ENCODE results near the gene NCOA4.
"Not testable (repeated sequence)": the region's sequence is repeated elsewhere in the genome, so short reads cannot be mapped to it uniquely, and the experiment has no call there.

Gene NCOA4

DNA sequence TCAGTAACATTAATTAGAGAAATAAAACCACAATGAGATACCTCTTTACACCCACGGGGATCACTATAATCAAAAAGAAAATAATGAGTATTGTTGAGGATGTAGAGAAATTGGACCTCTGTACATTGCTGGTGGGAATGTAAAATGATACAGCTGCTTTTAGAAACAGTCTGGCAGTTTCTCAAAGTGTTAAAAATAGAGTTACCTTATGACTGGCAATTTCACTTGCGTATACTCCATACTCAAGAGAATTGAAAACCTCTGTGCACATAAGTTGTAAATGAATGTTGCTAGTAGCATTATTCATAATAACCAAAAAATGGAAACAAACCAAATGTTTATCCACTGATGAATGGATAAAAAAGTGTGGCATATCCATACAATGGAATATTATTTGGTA is 51.9 kb downstream of the NCOA4 start:
- DNase-seq = not testable (repeated sequence)

DNA sequence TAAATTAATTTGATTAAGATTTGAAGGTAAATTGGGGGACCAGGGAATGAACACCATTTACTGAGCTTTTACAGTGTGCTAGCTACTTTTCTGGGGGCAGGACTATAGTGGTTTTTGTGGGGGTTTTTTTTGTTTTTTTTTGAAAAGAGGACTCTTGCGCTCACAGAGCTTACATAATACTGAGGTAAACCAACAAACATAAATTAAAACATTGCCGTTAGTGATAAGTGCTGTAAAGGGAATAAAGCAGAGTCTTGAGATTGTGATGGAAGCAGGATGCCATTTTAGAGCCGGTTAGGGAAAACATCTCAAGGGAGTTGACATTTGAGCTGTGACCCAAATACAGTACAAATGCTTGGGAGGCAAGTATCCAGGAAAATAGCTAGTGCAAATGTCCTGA is 56.4 kb downstream of the NCOA4 start:
- DNase-seq = not testable (repeated sequence)

DNA sequence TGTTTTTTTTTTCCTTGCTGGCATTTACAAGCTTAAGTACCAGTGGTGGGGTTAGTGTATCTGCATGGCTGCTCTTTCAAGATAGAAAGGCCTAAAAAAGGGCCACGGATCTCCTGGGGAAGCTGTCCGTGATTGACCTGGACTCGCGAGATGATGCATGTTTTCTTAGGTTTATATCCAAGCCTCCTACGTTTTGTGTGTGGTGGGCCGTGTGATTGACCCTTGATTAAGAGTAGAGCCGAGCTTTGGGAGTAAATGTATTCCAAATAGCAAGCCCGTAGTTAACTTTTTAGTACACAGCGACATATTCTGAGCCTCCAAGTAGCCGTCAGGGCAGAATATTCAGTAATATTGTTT is 57.6 kb downstream of the NCOA4 start:
- peak; percentile 8 to 9 for DNase-seq

DNA sequence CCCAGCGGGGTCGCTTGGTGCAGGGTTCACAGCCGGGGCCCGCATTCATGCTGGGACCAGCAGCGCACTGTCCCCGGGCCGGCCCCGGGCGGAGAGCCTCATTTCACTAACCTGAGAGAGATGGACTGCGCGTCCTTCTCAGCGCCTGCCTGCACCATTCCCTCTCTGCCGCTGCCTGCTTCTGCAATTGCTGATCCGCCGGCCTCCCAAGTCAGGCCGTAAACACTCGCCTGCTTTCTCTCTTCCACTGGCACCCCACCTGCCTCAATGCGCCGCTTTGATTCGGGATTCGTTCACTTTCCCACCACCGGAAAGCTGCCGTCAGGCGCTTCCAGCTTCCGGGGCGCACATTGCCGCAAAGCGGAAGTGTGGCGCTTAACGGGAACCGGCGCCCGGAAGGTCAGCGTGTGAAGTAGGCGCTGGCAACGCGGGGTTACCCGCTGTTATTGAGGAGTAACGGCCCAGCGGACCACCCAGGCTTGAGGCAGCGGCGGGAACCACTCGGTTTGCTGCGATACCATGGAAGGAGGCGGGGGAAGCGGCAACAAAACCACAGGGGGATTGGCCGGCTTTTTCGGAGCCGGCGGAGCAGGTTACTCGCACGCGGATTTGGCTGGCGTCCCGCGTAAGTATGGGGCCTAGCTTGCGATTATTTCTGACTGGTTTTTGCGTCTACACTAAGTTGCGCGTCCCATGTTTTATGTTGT is 58.2 kb downstream of the NCOA4 start, which contains the start of gene TIMM23:
TSS of gene TIMM23 (plus strand) at position 384 of the 707 bp plus-strand sequence. CDS start at position 520, 136 bp downstream.
- DNase-seq = peak; percentile 81 to 89

DNA sequence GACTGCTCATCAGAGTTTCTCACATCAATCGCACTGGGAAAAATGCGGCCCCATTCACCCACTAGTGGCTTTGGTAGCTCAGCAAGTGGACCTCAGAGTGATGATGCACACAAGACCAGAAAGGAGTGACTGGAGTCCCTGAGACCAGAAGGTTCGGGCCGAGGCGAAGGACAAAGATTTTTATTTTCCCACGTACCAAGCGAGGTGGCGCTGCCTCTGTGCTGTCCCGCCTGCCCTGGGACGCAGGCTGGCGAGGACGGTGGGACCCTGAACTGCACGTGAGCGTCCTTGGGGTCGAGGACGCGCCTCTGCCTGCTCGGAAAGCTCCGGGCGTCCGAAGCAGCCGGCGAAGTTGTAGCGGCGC is 58.7 kb downstream of the NCOA4 start:
- DNase-seq = peak in 1 of 2 experiments; percentile 7

DNA sequence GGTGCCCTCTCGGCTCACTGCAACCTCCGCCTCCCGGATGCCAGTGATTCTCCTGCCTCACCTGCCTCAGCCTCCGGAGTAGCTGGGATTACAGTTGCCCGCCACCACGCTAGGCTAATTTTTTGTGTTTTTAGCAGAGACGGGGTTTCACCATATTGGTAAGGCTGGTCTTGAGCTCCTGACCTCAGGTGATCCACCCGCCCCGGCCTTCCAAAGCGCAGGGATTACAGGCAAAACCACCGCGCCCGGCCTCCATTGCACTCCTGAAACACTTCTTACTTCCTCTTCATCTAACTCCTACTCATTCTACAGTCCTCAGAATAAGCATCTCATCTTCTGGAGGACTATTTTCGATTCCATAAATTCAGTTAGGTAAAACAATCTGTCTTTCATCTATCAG is 59.4 kb downstream of the NCOA4 start:
- not testable (repeated sequence) for DNase-seq

DNA sequence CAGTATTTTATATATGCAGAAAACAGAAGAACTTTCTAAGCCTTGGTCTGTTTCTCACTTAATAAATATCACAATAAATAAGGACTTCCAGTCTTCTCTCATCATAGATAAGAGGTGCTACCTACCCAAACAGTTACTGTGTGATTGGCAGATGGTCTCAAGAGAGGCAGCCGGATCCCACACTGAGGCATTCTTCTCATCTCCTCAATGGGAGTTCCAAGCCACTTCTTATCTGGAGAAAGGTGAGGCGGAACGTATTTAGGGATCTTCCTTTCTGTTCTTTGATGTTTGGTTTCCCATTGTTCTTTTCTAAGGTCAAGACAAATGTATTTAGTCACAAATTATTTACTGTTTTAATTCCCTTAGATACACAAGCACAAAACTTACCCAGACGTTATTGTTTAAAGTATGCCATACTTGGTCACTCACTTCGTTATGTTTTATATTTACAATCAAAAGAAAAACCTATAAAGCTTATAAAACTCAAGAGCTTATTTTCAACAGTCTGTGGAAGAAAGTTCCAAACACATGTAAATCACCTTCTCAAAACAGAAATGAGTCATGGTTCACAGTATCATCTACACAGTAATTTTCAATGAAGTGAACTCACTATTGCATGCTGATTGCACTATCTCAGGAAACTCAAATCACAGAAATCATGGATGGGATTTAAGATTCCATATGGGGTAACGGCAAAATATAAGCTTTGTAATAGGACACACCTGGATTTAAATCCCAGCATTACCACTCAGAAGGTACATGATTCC is 67.6 kb downstream of the NCOA4 start:
- DNase-seq = not testable (repeated sequence)

DNA sequence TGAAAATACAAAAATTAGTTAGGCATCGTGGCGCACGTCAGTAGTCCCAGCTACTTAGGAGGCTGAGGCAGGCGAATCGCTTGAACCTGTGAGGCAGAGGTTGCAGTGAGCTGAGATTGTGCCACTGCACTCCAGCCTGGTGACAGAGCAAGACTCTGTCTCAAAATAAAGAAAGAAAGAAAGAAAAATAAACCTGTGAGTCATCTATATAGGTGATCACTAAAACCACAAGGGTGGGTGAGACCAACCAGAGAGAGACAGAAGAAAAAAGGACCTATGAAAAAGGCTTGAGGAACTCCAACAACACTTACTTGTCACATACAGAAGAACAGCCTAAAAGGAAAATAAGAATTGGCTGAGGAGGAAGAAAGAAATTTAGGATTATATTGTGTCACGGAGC is 72.5 kb downstream of the NCOA4 start:
- DNase-seq = not testable (repeated sequence)

DNA sequence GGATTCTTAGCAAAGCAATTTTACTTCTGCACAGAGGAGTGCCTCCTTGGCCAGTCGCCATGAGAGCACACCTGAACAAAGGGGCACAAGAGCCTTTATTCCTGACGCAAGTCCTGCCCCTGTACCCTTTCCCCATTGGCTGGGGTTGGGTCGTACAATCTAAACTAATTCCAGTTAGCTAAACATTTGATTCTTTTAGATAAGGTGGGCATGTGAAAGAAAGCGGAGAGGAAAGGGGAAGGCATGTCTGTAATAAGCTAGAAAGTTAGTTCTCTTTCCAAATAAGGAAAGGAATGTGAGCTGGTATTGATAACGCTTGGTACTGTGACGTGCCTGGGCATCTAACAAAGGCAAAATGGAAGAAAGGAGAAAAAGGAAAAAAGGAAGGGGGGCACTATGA is 73.8 kb downstream of the NCOA4 start:
- DNase-seq = not testable (repeated sequence)

Data from Kasumi-1 (cell line).